Medulla oblongata (tissue), 1 donor: Measurements from ENCODE around the gene SLC47A1.
"Not testable (repeated sequence)": the region's sequence is repeated elsewhere in the genome, so short reads cannot be mapped to it uniquely, and the experiment has no call there.

ENCODE experiments used
- DNase-seq: peaks from one replicate; pipeline ENCODE4 v3.0.0-alpha.2; 2015; ENCODE audit errors: extremely low spot score

Gene SLC47A1

GRCh38 chr17:19554393-19554792 lies 20.7 kb downstream of the SLC47A1 start:
- no peak for DNase-seq

DNA sequence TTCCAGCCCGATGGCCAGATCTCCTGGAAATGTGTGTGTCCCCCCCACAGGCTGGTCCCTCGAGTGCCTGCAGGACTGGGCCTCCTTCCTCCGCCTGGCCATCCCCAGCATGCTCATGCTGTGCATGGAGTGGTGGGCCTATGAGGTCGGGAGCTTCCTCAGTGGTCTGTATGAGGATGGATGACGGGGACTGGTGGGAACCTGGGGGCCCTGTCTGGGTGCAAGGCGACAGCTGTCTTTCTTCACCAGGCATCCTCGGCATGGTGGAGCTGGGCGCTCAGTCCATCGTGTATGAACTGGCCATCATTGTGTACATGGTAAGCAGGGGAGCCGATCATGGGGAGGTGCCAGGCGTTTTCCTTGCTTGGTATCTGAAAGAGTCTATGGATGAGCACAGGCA lies 22.1 kb downstream of the SLC47A1 start:
- DNase-seq = no peak

GRCh38 chr17:19558946-19559345 lies 25.3 kb downstream of the SLC47A1 start:
- no peak for DNase-seq

DNA sequence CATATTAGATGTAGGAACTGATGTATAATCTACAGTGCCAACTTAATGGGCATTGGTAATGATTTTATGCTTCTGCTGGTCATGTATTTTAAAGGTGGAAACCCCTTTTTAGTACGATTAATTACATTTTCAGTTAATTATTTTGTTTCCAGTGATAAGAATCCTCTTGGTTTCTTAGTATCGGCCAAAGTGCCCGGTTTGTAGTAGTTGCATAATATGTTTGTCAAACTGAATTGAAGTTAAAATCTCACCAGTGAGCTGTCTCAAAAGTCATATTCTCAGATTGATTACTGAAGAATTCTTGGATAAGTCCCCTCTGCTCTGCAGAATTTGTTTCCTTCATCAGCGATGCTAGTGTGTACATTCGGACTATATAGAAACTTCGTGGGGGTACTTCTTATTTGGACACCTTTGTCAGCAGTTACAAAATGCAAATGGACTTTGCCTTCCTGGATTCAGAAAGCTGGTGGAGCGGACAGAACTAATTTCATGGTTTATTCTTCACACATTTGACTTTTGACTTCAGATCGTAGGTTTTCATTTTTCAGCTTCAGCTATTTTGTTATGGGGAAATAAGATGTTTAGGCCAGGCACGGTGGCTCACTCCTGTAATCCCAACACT lies 28.2 kb downstream of the SLC47A1 start:
- no peak for DNase-seq

DNA sequence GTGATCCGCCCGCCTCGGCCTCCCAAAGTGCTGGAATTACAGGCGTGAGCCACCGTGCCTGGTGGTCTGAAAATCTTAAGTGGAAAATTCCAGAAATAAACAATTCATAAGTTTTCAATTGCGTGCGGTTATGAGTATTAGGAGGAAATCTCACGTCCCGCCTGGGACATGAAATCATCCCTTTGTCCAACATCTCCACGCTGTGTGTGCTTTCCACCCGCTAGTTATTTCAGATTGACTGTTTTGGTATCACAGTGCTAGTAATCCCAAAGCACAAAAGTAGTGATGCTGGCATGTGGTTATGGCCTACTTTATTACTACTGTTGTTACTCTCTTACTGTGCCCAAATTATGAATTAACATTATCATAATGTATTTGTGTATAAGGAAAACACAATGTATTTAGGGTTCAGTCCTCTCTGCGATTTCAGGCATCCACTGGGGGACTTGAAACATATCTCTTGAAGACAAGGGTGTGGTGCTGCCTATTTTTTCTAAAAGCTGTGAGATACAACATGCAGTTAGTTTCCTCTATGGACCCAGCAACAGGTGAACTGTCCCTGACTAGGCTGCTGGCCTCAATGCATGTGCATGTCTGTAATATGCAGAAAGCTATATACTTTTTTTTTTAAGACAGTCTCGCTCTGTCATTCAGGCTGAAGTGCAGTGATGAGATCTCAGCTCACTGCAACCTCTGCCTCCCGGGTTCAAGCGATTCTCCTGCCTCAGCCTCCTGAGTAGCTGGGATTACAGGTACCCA lies 32.3 kb downstream of the SLC47A1 start:
- DNase-seq = no peak

GRCh38 chr17:19567216-19568015 lies 33.8 kb downstream of the SLC47A1 start:
- DNase-seq = no peak

DNA sequence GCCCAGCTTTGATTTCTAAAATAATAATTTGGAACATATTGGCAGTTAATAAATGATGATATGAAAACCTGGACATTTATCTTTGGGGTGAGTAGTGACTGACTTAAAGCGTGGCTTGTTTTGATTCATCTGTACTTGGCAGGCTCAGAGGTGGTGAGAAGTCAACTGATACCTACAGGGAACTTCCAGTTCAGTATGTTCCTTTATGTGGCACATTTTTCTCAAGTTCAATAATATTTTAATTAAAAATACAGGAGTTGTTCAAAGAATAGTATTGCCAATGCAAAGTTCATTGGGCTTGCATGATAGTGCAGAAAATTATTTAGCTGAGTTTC lies 34.3 kb downstream of the SLC47A1 start:
- no peak for DNase-seq

- no peak for DNase-seq
Measured at GRCh38 chr17:19569785-19570543, 36.3 kb downstream of the SLC47A1 start.

GRCh38 chr17:19570544-19571062 lies 36.9 kb downstream of the SLC47A1 start:
- no peak for DNase-seq

GRCh38 chr17:19573075-19573474 lies 39.4 kb downstream of the SLC47A1 start:
- no peak for DNase-seq

- no peak for DNase-seq
Measured at GRCh38 chr17:19574956-19575355, 41.3 kb downstream of the SLC47A1 start.

GRCh38 chr17:19578545-19578944 lies 44.9 kb downstream of the SLC47A1 start:
- no peak for DNase-seq

GRCh38 chr17:19579192-19579761 lies 45.6 kb downstream of the SLC47A1 start:
- DNase-seq = no peak

DNA sequence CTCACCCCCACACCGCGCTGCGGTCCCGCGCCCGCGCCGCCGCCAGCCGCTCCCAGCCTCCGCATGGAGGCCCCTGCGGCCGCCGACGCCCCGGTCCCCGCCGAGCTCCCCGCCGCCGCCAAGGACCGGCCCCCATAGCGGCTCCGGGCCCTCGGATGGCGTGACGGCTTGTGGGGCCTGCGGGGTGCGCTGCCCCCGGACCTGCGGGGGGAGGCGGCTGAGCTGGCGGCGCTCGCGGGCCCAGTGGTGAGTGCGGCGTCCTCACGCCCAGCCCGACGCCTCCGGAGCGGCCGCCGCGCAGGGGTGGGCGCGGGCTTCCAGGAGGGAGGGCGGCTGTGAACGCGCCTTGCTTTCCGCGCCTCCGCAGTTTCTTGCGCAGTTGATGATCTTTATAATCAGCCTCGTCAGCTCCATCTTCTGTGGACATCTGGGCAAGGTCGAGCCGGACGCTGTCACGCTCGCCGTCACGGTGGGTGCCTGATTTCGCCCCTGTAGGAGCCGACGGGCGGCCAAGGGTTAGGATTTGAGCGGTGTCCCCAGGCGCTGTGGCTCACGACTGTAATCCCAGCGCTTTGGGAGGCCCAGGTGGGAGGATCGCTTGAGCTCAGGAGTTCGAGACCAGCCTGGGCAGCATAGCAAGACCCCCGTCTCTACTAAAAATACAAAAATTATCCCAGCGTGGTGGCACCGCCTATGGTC lies 46.4 kb downstream of the SLC47A1 start:
- no peak for DNase-seq

GRCh38 chr17:19580566-19580920 lies 46.9 kb downstream of the SLC47A1 start:
- not testable (repeated sequence) for DNase-seq

- not testable (repeated sequence) for DNase-seq
Measured at GRCh38 chr17:19582152-19582551, 48.5 kb downstream of the SLC47A1 start.

- DNase-seq = no peak
Measured at GRCh38 chr17:19583871-19584270, 50.2 kb downstream of the SLC47A1 start.

DNA sequence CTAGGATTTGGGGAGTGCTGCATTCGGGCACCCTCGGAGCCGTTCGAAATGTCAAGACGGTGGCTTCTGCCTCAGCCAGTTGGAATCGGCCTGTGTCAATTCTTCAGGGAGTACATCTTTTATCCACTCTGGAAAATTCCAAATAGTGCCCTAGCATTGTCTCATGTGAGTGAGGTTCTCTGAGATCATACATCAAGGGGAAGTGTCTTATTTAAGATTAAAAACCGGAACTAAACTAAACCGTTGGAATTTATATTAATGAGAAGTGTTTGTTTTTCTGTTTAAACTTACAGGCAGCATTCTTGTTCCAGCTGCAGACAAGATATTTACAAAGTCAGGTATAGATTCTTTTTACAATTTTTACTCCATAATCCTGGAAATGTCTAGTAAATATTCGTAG lies 56.8 kb downstream of the SLC47A1 start:
- no peak for DNase-seq

- DNase-seq = no peak
Measured at GRCh38 chr17:19590912-19591551, 57.4 kb downstream of the SLC47A1 start.

DNA sequence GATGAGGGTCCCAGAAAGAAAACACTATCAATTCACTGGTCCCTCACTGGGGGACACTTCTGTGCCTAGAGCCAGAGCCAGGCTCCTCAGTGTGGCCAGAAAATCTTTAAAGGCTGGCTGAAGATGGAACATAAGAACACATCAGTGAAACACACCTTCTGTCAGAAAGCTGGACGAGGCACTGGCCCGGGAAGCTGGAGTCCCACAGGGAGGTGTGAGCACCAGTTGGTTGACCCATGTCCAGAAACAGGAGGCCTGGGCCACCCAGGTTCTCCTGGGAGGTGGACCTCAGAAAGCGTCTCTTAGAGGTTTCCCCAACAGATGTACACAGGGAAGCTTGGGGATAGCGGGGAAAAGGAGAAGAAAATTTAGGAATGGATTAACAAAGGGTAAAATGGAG lies 58.7 kb downstream of the SLC47A1 start:
- DNase-seq = no peak
